Effector memory CD4-positive, alpha-beta T cell (primary cell): ENCODE data around the gene IRX5.

Experiments used
- DNase-seq, 3 donors: peaks; one replicate each; pipeline ENCODE4 v3.0.0-alpha.2; 2020
- H3K27ac ChIP-seq: 2 replicates; pipeline ENCODE4 v1.7.0; 2013; ENCODE audit warnings: mild to moderate bottlenecking, low read length, moderate library complexity; ENCODE audit not compliant: insufficient read depth, poor library complexity, severe bottlenecking
- H3K27me3 ChIP-seq: replicated peaks from 2 replicates; pipeline ENCODE4 v1.7.0; 2013; ENCODE audit warnings: mild to moderate bottlenecking, low read length; ENCODE audit not compliant: insufficient read depth, control insufficient read depth, poor library complexity, severe bottlenecking
- H3K36me3 ChIP-seq: 2 replicates; pipeline ENCODE4 v1.7.0; 2013; ENCODE audit warnings: mild to moderate bottlenecking, low read length, moderate library complexity; ENCODE audit not compliant: control insufficient read depth, insufficient read depth
- H3K4me1 ChIP-seq: 2 replicates; pipeline ENCODE4 v1.7.0; 2013; ENCODE audit warnings: low read length, mild to moderate bottlenecking; ENCODE audit not compliant: control insufficient read depth, insufficient read depth, poor library complexity, severe bottlenecking
- H3K4me3 ChIP-seq: 2 replicates; pipeline ENCODE4 v1.7.0; 2013; ENCODE audit warnings: low read length, low read depth, mild to moderate bottlenecking; ENCODE audit not compliant: insufficient read depth, poor library complexity, severe bottlenecking
- H3K9me3 ChIP-seq: 2 replicates; pipeline ENCODE4 v1.7.0; 2013; ENCODE audit warnings: mild to moderate bottlenecking, low read length, moderate library complexity; ENCODE audit not compliant: control insufficient read depth
- total RNA-seq, 3 donors: gene quantifications; one replicate each; lab custom pipeline; 2026; lab: John Stamatoyannopoulos, UW

IRX5 gene
- total RNA-seq, result 0 to 0.26 (median 0.19) reads per million in 3 donors

- peak in 1 of 3 donors; percentile 24 for DNase-seq
- Histone ChIP-seq H3K9me3 (no peaks in the 10 kb centered on the region), H3K27ac (no peak within 1 kb of the TSS), H3K36me3 (no peaks in the 10 kb centered on the region), H3K4me3 (peak within 1 kb of the TSS; percentile 61), H3K27me3 (peaks cover 53% of the 10 kb centered on the region), H3K4me1 (peaks cover 26% of the 10 kb centered on the region)
Measured at GRCh38 chr16:54930005-54930868, at the start of gene IRX5. TSS of gene IRX5 (plus strand) at chr16:54930865. CDS start at chr16:54931199, 334 bp downstream.

GRCh38 chr16:54882556-54882955, 48.1 kb upstream of the IRX5 start:
- Histone ChIP-seq H3K36me3 (no peaks in the 10 kb centered on the region), H3K27me3 (no peaks in the 10 kb centered on the region), H3K4me1 (no peaks in the 10 kb centered on the region), H3K9me3 (no peaks in the 10 kb centered on the region), H3K27ac (no peak overlapping the region), H3K4me3 (no peak overlapping the region)
- no peak for DNase-seq

DNA sequence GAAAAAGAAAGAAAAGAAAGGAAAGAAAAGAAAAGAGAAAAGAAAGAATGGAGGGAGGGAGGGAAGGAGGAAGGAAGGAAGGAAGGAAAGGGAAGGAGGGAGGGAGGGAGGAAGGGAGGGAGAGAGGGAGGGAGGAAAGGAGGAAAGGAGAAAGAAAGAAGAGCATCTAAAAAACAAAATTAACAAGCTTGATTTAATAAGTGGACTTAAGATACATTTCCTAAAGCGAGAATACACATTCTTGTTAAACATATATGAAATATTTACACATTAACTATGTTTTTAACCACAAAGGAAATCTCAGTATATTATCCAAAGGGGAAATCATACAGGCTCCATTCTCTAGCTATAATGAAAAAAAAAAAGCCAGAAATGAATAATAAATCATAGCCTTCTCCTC, 47.3 kb upstream of the IRX5 start:
- H3K36me3 ChIP-seq, result no peaks in the 10 kb centered on the region
- no peak overlapping the region for H3K27ac ChIP-seq
- no peak for DNase-seq
- H3K4me3 ChIP-seq, result no peak overlapping the region
- H3K4me1 ChIP-seq, result no peaks in the 10 kb centered on the region
- H3K9me3 ChIP-seq, result no peaks in the 10 kb centered on the region
- H3K27me3 ChIP-seq, result no peaks in the 10 kb centered on the region

GRCh38 chr16:54886078-54886477, 44.6 kb upstream of the IRX5 start:
- DNase-seq, result no peak
- Histone ChIP-seq H3K4me1 (no peaks in the 10 kb centered on the region), H3K9me3 (no peaks in the 10 kb centered on the region), H3K27ac (no peak overlapping the region), H3K36me3 (no peaks in the 10 kb centered on the region), H3K27me3 (no peaks in the 10 kb centered on the region), H3K4me3 (no peak overlapping the region)

DNA sequence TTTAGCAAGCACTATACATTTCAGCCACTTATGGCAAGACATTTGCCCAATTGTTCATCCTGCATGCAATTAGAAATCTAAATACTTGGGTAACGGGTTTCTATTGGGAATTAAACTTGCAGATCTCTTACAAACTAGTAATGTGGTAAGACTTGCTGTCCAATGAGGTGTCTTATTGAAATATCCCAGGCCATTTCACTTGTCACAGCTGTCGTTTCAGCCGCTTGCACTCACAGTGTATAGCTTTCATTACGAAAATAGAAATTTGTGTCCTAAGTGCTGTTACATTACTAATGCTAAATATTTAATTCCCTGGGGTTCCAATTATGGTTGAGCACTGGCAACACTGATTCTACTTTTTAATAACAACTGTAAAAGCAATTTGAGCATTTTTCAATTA, 40.3 kb upstream of the IRX5 start:
- H3K4me1 ChIP-seq, result no peaks in the 10 kb centered on the region
- H3K36me3 ChIP-seq, result no peaks in the 10 kb centered on the region
- H3K27me3 ChIP-seq, result no peaks in the 10 kb centered on the region
- no peaks in the 10 kb centered on the region for H3K9me3 ChIP-seq
- H3K27ac ChIP-seq, result no peak overlapping the region
- H3K4me3 ChIP-seq, result no peak overlapping the region
- no peak for DNase-seq

GRCh38 chr16:54891346-54891745, 39.3 kb upstream of the IRX5 start:
- Histone ChIP-seq H3K9me3 (no peaks in the 10 kb centered on the region), H3K27ac (no peak overlapping the region), H3K4me3 (no peak overlapping the region), H3K36me3 (no peaks in the 10 kb centered on the region), H3K4me1 (no peaks in the 10 kb centered on the region), H3K27me3 (no peaks in the 10 kb centered on the region)
- DNase-seq, result no peak

DNA sequence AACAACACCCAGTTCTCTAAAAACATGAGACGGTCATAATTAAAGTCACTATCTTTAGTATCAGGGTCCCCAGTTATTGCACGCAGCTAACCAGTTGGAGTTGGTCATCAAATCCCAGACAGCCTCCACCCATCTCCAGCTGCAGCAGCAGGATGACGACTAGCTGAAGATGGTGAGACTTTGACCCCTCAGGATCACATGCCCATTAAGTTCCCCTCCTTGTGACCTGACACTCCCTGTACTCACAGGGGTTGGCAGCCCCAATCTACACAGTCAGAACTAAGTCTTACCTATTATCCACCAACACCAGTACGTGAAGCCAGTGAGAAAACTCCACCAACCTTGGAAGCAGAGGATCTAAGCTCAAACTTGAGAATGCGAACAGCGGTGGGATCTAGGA, 37.7 kb upstream of the IRX5 start:
- no peaks in the 10 kb centered on the region for H3K4me1 ChIP-seq
- H3K27ac ChIP-seq, result no peak overlapping the region
- no peak overlapping the region for H3K4me3 ChIP-seq
- DNase-seq, result no peak
- no peaks in the 10 kb centered on the region for H3K9me3 ChIP-seq
- H3K36me3 ChIP-seq, result no peaks in the 10 kb centered on the region
- no peaks in the 10 kb centered on the region for H3K27me3 ChIP-seq

GRCh38 chr16:54897930-54898329, 32.7 kb upstream of the IRX5 start:
- no peaks in the 10 kb centered on the region for H3K4me1 ChIP-seq
- no peak overlapping the region for H3K27ac ChIP-seq
- no peak for DNase-seq
- no peaks in the 10 kb centered on the region for H3K9me3 ChIP-seq
- no peaks in the 10 kb centered on the region for H3K27me3 ChIP-seq
- no peaks in the 10 kb centered on the region for H3K36me3 ChIP-seq
- H3K4me3 ChIP-seq, result no peak overlapping the region

- Histone ChIP-seq H3K9me3 (no peaks in the 10 kb centered on the region), H3K4me1 (no peaks in the 10 kb centered on the region), H3K27me3 (no peaks in the 10 kb centered on the region), H3K4me3 (no peak overlapping the region), H3K36me3 (no peaks in the 10 kb centered on the region), H3K27ac (no peak overlapping the region)
- DNase-seq, result no peak
Measured at GRCh38 chr16:54901606-54902005, 29.1 kb upstream of the IRX5 start.

GRCh38 chr16:54903047-54903446, 27.6 kb upstream of the IRX5 start:
- Histone ChIP-seq H3K9me3 (no peaks in the 10 kb centered on the region), H3K27ac (no peak overlapping the region), H3K36me3 (no peaks in the 10 kb centered on the region), H3K4me3 (no peak overlapping the region), H3K27me3 (no peaks in the 10 kb centered on the region), H3K4me1 (no peaks in the 10 kb centered on the region)
- DNase-seq, result no peak
